Tibial nerve (tissue), 4 donors: ENCODE results near the gene TBK1.

Source experiments
- CTCF ChIP-seq, 5 experiments: fragments of 200-600 bp in 3 of 5; fragments of 450-650 bp in 2 of 5; sonication (generic) in 3 of 5; IDR thresholded peaks; one replicate each; pipeline ENCODE4 v1.5.1; 2016 to 2019; ENCODE audit warnings: antibody characterized with exemption in 5 of 5, mild to moderate bottlenecking in 3 of 5, moderate library complexity in 2 of 5
- EP300 ChIP-seq, 2 donors: sonication (generic); formaldehyde crosslinking; IDR thresholded peaks; one replicate each; pipeline ENCODE4 v1.6.1; 2017; ENCODE audit warnings: antibody characterized with exemption in 2 of 2, mild to moderate bottlenecking in 1 of 2
- POLR2A ChIP-seq, 2 donors: fragments of 450-650 bp; IDR thresholded peaks; one replicate each; pipeline ENCODE4 v1.6.1; 2017; ENCODE audit warnings: antibody characterized with exemption in 2 of 2, mild to moderate bottlenecking in 2 of 2, moderate library complexity in 2 of 2

- no peak for TF ChIP-seq CTCF (IDR thresholded peaks at IDR 0.05)
- TF ChIP-seq EP300 (IDR thresholded peaks at IDR 0.05): no peak
- no peak for TF ChIP-seq POLR2A (IDR thresholded peaks at IDR 0.05)
Measured at GRCh38 chr12:64510667-64511066, 58.7 kb downstream of the TBK1 start.
